Thoracic aorta (tissue), 2 donors: ENCODE results near the gene ABHD3. TPM values are rescaled to one million over a fixed set of nuclear protein-coding genes. Genes with fewer than 3 reads are reported as not detected.
A peak's percentile ranks its signal among the peaks of the same experiment; 100 is the strongest.

Experiments
- ATAC-seq: fragments of 150-250 bp; one replicate; pipeline ENCODE4 v1.8.0; 2017; ENCODE audit warnings: low read depth; ENCODE audit not compliant: insufficient number of reproducible peaks, low FRiP score
- DNase-seq: peaks from one replicate; pipeline ENCODE4 v3.0.0-alpha.2; 2020; ENCODE audit warnings: low spot score
- H3K27ac ChIP-seq, 2 donors: fragments of 200-600 bp; sonication (generic); 1 replicate in 1 of 2; 2 replicates in 1 of 2; pipeline ENCODE4 v1.5.1; 2016; ENCODE audit warnings: mild to moderate bottlenecking in 2 of 2, moderate library complexity in 2 of 2
- H3K27me3 ChIP-seq: fragments of 200-600 bp; sonication (generic); replicated peaks from 2 replicates; pipeline ENCODE4 v1.6.0; 2016; ENCODE audit warnings: mild to moderate bottlenecking; ENCODE audit not compliant: insufficient read depth
- H3K36me3 ChIP-seq: fragments of 200-600 bp; sonication (generic); one replicate; pipeline ENCODE4 v1.5.1; 2016
- H3K4me1 ChIP-seq, 2 donors: fragments of 200-600 bp; sonication (generic); 1 replicate in 1 of 2; 2 replicates in 1 of 2; pipeline versions ENCODE4 v1.5.1 to v1.6.0; 2016; ENCODE audit warnings: low read depth in 2 of 2, mild to moderate bottlenecking in 1 of 2; ENCODE audit not compliant: control insufficient read depth in 1 of 2
- H3K4me3 ChIP-seq: fragments of 200-600 bp; sonication (generic); 2 replicates; pipeline ENCODE4 v1.5.1; 2016; ENCODE audit warnings: mild to moderate bottlenecking
- H3K9me3 ChIP-seq: fragments of 200-600 bp; sonication (generic); 2 replicates; pipeline ENCODE4 v1.5.1; 2016
- CTCF ChIP-seq: fragments of 200-600 bp; sonication (generic); IDR thresholded peaks from one replicate; pipeline ENCODE4 v1.5.1; 2019; ENCODE audit warnings: antibody characterized with exemption
- total RNA-seq, 2 donors: library from RNA; depleted of rRNA; stranded (reverse); fragments of >200 nt; gene quantifications; one replicate each; pipeline versions ENCODE4 v1.1.0 to v1.2.3, GENCODE V29; 2016

ABHD3 gene
- 10 to 100 TPM in 1 of 2 donors, 1 to 10 TPM in 1; 8.5 to 14.4 TPM for total RNA-seq

- H3K27ac ChIP-seq, result peak within 1 kb of the TSS; percentile 96 to 97
- H3K9me3 ChIP-seq, result no peaks in the 10 kb centered on the region
- H3K4me3 ChIP-seq, result peak within 1 kb of the TSS; percentile 91
- peak; percentile 78 for TF ChIP-seq CTCF
- ATAC-seq (peak; percentile 98), DNase-seq (peak; percentile 74)
- no peaks in the 10 kb centered on the region for H3K27me3 ChIP-seq
- no peaks in the 10 kb centered on the region for H3K36me3 ChIP-seq
- H3K4me1 ChIP-seq, result peaks cover 4 to 11% of the 10 kb centered on the region in 2 donors
These were observed at the start of gene ABHD3 for GRCh38 chr18:21704603-21705364. TSS of gene ABHD3 (minus strand) at chr18:21704774. CDS start at chr18:21704665, 109 bp downstream.

GRCh38 chr18:21747764-21748693 lies 43.5 kb upstream of the ABHD3 start:
- TF ChIP-seq CTCF, result no peak
- no peaks in the 10 kb centered on the region for H3K36me3 ChIP-seq
- H3K4me3 ChIP-seq, result no peak overlapping the region
- H3K4me1 ChIP-seq, result peaks cover 32 to 50% of the 10 kb centered on the region in 2 donors
- no peak overlapping the region for H3K27ac ChIP-seq
- H3K9me3 ChIP-seq, result no peaks in the 10 kb centered on the region
- H3K27me3 ChIP-seq, result no peaks in the 10 kb centered on the region
- DNase-seq (no peak), ATAC-seq (no peak)

- DNase-seq (no peak), ATAC-seq (no peak)
- no peak for TF ChIP-seq CTCF
- peaks cover 35 to 52% of the 10 kb centered on the region in 2 donors for H3K4me1 ChIP-seq
- H3K9me3 ChIP-seq, result no peaks in the 10 kb centered on the region
- no peaks in the 10 kb centered on the region for H3K36me3 ChIP-seq
- no peak overlapping the region for H3K4me3 ChIP-seq
- H3K27me3 ChIP-seq, result no peaks in the 10 kb centered on the region
- H3K27ac ChIP-seq, result peak overlapping the region in 1 of 2 donors; percentile 11
These were observed 42.7 kb upstream of the ABHD3 start for GRCh38 chr18:21747268-21747667.

- Histone ChIP-seq H3K36me3 (no peaks in the 10 kb centered on the region), H3K27ac (no peak overlapping the region), H3K9me3 (no peaks in the 10 kb centered on the region), H3K4me3 (no peak overlapping the region), H3K4me1 (peaks cover 24 to 46% of the 10 kb centered on the region in 2 donors), H3K27me3 (no peaks in the 10 kb centered on the region)
- no peak for TF ChIP-seq CTCF
- DNase-seq (no peak), ATAC-seq (no peak)
These were observed 40.7 kb upstream of the ABHD3 start for GRCh38 chr18:21745231-21745630.
